Stimulated activated CD4-positive, alpha-beta T cell treated with anti-CD3 and anti-CD28 coated beads, TNF-alpha, amount 100 ng/mL, for 48 hours (primary cell): ENCODE results near the gene ECHS1.
A peak's percentile ranks its signal among the peaks of the same experiment; 100 is the strongest.
"Not testable (repeated sequence)": the region's sequence is repeated elsewhere in the genome, so short reads cannot be mapped to it uniquely, and the experiment has no call there.

ENCODE experiments used
- DNase-seq, 3 donors: peaks; one replicate each; pipeline ENCODE4 v3.0.0-alpha.2; 2020; ENCODE audit warnings: low read depth in 3 of 3

Gene ECHS1

GRCh38 chr10:133373174-133374090, at the start of gene ECHS1:
Gene ECHS1 (minus strand): TSS chr10:133373354. CDS start chr10:133373333, 21 bp downstream.
- DNase-seq, result peak; percentile 86 to 97 (median 88)

- DNase-seq, result no peak
These were observed 49.2 kb upstream of the ECHS1 start for GRCh38 chr10:133422223-133422806.

GRCh38 chr10:133421336-133422222, 48.4 kb upstream of the ECHS1 start:
- DNase-seq, result no peak

GRCh38 chr10:133420579-133420978, 47.4 kb upstream of the ECHS1 start:
- no peak for DNase-seq

- no peak for DNase-seq
These were observed 46.9 kb upstream of the ECHS1 start for GRCh38 chr10:133420028-133420427.

GRCh38 chr10:133419211-133419950, 46.2 kb upstream of the ECHS1 start:
- DNase-seq, result no peak

- DNase-seq, result no peak
These were observed 45.3 kb upstream of the ECHS1 start for GRCh38 chr10:133418289-133418993.

- DNase-seq, result no peak
These were observed 42.6 kb upstream of the ECHS1 start for GRCh38 chr10:133415752-133416151.

- DNase-seq, result not testable (repeated sequence)
These were observed 41.2 kb upstream of the ECHS1 start for GRCh38 chr10:133414401-133414800.

- DNase-seq, result no peak
These were observed 39.2 kb upstream of the ECHS1 start for GRCh38 chr10:133412381-133412711.

- DNase-seq, result no peak
These were observed 38.6 kb upstream of the ECHS1 start for GRCh38 chr10:133411523-133412380.

GRCh38 chr10:133405844-133406527, 32.8 kb upstream of the ECHS1 start:
- DNase-seq, result no peak

GRCh38 chr10:133405272-133405671, 32.1 kb upstream of the ECHS1 start:
- no peak for DNase-seq

- no peak for DNase-seq
These were observed 30.6 kb upstream of the ECHS1 start for GRCh38 chr10:133403784-133404183.

GRCh38 chr10:133403359-133403758, 30.2 kb upstream of the ECHS1 start:
- no peak for DNase-seq

GRCh38 chr10:133401981-133402725, 29.0 kb upstream of the ECHS1 start:
- DNase-seq, result no peak

GRCh38 chr10:133401500-133401899, 28.3 kb upstream of the ECHS1 start:
- DNase-seq, result no peak

- DNase-seq, result no peak
These were observed 27.7 kb upstream of the ECHS1 start for GRCh38 chr10:133400624-133401424.
